Putamen (tissue), 1 donor: ENCODE measurements around the gene CTRL.

ENCODE experiments used
- DNase-seq: peaks from one replicate; pipeline ENCODE4 v3.0.0-alpha.2; 2016; ENCODE audit warnings: low spot score

The CTRL gene

DNA sequence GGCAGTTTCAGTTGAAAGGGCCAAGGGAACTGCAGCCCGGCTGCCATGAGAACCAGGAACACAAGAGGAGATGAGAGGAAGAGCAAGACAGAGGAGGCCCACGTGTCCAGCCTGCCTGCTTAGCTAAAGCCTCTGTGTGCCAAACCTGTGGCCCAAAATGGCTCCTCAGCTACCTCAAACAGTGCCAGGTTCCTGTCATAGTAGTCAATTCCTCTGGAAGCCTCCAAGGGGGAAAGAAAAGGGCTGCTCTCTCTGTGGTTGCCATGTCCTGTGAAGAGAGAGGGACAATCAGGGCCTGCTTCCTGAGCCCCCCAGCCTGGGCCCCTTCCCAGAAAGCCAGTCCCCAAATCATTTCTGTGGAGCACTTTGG is 31.6 kb upstream of the CTRL start:
- DNase-seq: no peak

DNA sequence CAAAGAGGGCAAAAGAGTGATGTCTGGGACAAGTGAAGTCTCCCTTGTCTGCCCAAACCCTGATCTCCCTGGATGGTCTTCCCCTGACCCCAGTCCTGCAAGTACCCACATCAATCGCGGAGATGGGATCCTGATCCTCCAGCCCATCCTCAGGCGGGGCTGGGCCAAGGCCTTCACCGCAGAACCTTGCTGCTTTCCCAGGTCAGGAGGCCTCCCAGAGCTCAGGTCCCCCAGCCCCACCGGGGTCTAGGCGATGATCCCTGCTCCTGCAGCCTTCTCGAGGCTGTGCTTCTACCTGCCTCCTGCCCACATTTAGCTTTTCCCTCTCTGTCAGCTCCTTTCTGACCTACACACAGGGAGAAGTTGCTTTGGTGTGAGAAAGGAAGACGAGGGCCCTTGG is 30.5 kb upstream of the CTRL start:
- no peak for DNase-seq

DNA sequence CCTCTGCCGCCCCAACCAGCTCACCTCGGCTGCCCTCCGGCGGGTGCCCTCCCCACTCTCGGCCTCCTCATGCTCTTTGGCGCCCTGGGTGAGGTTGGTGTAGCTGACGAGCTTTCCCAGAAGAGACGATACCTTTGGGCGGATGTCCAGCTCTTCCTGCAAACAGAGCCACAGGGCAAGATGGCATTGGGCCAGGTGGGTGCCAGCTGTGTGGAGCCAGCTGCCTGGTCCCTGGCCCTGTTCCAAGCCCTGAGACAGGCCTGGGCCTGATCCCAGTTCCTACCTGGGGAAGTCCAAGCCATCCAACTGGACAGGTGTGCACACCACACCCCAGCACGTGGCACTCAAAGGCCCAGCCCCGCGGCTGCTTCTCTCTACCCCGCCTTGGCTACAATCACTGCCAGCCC is 29.9 kb upstream of the CTRL start:
- DNase-seq: no peak

DNA sequence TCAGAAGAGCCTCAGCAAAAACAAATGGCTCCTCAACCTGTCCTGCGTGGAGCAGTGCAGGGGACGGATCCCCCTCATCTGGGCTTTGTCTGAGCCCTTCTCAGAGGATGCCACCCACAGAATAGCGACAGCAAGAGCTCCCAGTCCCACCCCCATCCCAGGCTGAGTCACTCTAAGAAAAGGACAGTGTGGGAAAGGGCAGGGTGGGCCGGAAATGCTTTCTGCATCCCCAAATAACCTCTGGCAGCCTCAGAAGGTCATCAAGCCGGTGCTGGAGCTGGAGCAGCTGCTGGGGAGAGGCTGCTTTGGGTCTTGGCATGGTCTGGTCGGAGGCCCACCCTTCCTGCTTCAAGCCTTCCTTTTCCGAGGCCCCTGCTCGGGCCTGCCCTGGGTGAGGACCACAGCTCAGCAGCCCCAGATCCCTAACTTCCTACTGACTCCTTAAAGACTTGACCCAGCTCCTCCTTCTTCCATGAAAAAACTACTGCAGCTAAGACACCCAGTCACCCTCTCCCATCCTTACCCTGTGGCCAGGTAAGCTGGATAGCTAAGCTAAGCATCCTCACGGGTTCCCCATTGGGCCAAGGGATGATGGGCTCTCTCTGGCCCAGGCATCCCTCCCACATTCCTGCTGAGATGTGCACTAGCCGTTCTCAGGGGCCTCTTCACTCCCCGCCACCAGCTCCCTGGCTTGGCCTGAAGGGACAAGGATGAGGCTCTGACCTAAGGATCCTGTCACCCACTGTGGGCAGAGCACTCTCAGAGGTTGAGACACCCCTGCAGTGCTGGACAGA is 28.1 kb upstream of the CTRL start:
- DNase-seq: no peak

DNA sequence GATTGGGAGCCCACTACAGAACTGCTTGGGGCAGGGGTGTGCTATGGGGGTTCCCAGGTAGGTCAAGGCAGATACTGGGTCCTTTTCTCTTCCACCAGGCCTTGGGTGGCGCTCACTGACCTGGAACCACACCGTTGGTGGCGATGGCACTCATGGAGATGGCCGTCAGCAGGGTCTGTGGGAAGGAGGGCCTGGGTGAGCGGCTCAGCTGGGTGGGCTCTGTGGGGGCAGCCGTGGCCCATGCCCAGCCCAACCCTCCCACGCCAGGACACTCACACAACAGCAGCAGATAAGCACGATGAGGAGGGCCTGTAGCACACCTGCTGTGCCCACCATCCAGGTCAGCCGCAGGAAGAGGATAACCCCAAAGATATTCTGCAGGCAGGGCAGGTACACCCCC is 26.0 kb upstream of the CTRL start:
- no peak for DNase-seq

DNA sequence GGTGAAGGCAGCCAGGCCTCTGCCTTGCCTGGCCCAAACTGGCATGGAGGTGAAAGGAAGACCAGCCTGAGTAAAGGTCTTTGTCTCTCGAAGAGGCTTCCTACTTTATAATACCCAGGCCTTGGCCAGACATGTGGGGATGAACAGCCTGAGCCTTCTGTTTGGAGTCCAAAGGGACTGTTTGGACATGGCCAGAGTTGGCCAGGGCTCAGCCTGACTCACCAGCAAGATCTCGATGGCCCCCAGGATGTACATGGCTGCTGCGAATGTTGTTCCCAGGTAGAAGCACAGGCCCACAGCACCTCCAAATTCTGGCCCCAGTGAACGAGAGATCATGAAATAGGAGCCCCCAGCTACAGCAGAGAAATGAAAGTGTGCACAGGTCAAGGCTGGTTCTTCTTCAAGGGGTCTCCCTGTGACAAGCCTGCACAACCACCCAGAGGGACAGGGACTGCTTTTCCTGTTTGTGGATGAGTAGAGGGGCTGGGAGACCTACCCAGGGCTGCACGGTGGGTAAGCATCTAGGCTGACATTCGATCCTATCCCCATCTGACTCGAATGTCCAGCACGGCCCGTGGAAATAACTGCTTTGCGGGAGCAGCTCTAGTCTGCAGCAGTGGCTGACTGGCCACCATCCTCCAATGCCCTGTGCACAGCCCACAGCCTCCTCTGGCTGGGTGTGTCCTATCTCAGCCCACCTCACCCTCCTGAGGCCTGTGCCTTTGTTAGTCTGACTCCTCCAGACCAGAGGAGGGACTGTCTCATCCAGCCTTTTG is 22.9 kb upstream of the CTRL start:
- no peak for DNase-seq

DNA sequence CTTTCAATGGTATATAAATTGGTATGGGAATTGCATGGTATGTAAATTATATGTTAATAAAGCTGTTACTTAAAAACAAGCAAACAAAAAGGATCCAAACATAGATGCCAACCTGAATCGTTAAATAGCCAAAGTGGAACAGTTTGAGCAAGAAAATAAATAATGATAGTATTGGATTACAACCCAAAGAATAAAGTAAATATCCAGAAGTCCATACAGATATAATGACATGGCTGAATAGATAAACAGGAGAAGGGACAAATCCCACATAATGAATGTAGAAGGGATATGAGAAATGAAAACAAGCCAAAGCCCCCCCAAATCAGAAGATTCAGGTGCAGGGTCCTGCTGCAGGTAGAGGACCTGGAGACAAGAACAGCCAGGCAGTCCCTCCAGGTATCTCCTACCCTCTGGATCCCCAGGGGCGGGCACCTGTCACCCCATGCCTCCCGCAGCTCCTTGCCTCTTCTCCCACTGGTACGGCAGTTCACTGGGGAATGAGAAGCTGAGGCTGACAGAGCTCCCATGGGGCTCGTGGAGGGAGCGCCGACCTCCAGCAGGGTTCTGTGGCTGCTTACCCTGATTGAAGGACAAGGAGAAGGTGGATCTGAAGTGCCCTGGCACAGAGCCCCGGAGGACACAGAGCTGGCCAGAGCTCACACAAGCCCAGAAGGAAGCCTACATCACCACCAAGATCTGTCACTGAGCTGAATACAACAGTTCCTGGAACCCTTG is 22.1 kb upstream of the CTRL start:
- no peak for DNase-seq

DNA sequence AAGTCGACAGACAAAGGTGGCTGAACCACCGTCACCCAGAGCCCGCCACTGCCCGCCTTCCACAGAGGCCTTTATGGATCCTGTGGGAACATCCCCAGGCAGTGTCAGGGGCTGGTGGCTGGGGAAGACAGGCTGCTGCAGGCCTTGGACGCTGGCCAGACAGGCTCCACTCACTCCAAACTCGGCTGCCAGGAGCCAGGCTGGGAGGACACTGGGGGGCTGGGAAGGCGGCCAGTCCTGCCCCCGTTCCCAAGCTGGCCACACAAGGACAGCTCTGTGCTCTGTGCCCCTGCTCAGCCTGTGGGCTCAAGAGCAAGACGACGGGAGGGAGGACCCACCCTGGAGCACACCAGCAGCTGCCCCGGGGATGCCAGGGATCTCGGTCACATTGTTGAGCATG is 19.8 kb upstream of the CTRL start:
- DNase-seq: peak; percentile 92

DNA sequence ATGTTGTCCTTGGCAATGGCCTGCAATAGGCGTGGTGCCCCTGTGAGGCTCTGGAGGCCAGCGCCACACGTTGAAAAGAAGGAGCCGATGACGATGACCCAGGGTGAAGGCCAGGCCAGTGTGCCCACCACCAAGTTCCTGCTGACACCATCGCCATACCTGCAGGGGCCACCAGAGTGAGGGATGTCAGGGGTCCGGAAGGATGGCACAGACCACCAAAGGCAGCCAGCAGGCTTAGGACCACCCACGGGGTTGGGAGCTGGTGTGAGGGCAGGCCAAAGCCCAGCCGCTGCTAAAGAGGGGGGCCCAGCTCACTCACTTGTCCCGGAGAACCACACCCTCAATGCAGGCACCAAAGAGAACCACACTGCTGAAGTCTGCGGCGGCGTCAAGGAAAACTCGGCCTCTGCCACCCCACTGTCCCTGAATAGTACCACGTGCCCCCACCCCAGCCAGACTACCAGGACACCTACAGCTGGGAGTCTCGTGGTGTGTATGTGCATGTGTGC is 18.7 kb upstream of the CTRL start:
- no peak for DNase-seq

DNA sequence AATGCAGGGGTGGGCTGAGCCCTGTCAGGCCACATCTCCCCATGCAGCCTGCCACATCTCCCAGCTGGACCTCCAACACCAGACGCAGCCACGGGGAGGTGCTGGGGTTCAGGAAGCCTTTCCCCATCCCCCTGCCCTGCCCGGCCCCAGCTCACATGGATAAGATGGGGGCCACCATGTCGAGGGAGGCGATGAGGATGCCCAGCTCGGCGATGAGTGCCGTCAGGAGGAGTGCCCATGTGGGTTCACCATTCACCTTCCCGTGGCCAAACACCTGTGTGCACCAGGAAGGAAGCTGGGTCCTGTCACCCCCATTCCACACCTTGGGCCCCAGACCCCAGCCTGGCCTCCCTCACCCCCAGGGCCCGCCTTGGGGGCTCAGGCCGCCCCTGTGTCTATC is 18.0 kb upstream of the CTRL start:
- DNase-seq: no peak

DNA sequence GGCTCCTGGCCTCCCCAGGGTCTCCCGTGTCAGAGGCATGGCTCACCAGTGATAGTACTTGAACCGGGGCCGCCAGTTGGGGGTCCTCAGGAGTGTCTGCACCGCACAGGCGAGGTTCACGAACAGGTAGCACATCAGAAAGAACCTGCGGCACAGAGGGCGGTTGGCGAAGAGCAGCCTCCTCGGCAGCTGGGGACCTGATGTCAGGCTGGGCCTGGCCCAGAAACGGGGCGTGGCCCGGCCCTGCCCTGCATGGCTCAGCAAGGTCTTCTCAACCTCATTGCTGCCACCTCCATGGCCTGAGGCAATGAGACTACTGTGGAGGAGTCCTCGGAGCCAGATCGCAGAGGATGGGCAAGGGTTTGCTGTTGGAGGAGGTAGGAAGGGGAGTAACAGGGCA is 16.4 kb upstream of the CTRL start:
- DNase-seq: no peak

DNA sequence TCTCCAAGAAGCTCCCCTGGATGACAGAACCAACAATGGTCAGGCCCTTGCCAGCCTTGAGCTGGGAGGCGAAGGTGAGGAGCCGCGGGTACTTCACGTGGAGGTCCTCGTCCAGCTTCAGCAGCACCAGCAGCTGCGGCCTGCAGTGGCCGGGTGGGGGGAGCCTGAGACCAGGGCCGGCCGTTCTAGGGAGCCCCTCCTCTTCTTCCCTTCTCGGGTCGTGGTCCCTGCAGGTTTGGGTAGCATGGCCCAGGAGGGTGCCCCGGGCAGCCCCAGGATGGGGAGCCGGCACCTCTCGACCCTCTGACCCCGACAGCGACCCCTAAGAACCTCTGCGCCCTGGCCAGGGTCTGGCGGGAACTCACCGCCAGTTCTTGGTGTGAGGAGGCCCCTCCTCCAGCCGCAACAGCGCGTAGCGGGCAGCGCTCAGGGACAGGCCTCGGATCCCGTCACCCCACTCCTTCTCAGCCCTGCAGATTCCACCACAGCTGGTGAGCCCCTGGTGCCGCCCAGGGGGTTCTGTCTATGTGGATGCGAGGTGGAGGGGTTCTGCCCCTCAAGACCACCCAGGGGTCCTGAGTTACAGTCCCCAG is 15.4 kb upstream of the CTRL start:
- DNase-seq: no peak

DNA sequence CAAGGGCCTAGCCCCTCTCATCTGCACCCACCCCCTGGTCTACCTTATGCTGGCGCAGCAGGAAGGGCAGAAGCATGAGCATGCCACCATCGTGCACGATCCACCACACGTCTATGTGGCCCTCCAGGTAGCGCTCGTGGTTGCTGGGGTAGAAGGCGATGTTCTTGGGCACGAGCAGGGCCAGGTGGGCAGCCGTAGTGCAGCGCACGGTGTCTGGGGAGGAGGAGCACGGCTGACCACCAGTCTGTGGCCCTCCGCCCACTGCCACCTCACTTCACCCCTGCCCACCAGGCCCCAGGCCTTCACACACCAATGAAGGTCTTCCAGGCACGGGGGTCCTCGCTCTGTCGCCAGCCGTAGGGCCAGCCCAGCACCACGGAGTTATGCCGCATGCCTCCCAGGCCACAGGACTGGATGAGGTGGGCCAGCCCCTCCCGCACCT is 14.5 kb upstream of the CTRL start:
- DNase-seq: no peak

DNA sequence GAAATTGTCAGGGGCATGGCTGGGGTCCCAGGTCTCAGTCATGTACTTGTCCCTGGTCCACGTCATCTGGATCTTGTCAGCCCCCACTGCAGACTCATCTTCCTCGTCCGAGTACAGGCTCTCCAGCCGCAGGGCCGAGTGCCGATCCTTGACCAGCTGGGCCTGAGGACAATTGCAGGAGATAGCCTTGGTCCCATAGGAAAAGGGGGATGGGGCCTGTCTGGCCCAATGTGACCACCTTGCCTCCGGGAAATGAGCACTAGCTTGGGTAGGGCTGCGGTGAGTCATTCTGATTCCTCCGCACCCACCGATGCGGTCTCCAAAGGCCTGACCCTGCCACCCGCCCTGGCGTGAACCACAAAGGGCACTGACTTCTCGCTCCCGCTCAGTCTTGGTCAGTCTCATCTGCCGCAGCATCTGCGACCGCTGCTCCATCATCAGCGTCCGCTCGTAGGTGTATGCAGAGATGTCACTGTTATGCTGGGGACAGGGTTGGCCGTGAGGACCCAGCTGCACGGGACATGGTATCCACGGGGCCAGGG is 13.8 kb upstream of the CTRL start:
- no peak for DNase-seq

DNA sequence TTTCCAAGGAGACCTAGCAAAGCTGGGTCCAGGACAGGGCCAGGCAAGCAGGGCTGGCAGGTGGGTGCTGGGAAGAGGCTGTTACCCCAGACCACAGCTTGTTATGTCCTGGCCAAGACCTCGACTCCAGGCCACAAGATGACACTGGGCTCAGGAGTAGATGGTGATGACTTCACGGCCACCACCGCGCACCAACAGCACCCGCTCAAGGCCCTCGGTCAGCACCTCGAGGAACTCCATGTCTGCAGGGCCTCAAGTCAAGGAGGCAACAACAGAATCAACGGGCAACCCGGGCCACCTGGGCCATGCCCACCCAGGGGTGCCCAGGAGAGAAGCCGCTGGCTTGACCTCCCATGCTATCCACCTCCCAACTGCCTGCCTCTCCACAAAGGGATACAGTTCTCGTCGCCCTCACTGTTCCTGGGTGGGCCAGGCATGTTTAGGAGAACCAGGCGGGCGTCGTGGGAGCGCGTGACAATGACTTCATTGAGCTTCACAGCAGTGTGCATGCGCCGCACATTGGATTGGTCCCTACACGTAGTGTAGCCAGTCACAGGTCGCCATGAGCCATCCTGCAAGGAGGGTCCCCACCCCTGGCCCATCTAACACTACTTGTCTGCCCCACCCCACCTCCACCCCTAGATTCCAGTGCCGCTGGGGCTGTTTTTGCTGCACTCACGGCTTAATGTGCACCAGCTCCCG is 13.2 kb upstream of the CTRL start:
- DNase-seq: no peak

DNA sequence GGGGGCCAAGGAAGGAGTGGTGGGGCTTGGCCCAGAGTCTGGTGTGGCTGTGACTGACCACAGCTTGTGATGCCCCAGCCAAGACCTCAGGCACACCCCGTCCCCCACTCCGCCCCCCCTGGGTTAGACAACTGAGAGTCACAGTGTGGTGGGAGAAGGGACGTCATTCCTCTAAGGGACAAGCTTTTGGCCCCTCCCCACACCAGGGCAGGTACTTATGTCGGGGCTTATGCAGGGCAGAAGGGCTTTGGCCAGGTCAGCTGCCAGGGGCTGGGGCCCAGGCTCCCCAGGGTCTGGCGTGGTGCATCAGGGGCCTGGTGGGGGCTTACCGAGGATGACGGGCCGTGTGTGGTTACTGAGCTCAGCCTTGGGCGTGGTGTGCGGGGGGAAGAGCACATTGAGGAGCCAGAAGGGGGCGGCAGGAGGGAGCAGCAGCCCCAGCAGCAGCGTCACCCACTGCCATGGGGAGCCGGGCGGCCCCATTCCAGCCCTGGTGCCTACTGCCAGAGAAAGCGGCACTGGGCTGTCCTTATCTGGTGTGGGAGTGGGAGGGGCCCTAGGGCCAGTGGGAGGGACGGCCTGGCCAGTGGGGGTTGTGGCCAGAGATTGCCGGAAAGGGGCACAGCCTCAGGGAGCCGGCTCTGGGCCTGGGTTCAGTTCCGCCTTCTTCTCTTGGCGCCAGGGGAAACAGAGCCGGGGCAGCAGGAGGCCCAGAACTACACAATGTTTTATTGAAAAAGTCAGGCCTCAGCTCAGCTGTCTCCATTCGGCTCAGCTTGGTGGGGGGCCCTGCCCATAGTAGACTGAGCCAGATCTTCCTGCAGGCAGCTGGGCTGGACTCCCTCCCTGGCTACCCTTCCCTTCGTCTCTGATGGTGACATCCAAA is 12.2 kb upstream of the CTRL start, which contains the start of gene LCAT:
Gene LCAT, minus strand, starts transcription at position 502 of the 886 bp plus-strand sequence. Its CDS starts 19 bp downstream, at position 483.
- DNase-seq: peak; percentile 85

DNA sequence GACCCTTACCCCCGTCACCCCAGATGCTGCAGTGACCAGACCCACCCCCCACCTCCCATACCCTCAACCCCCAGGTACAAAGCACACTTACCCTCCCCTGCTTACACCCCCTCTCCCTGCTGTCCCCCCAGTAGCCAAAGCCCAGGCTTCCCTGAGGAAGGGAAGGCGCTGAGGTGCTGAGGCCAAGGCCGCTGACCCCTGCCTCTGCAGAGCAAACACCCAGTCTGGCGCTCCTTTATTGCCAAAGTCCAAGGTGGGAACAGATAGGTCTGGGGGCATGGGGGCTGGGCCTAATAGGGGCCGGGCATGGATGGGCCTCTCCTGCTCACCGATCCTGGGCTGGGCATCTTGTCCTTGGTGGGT is 11.6 kb upstream of the CTRL start:
- DNase-seq: no peak

DNA sequence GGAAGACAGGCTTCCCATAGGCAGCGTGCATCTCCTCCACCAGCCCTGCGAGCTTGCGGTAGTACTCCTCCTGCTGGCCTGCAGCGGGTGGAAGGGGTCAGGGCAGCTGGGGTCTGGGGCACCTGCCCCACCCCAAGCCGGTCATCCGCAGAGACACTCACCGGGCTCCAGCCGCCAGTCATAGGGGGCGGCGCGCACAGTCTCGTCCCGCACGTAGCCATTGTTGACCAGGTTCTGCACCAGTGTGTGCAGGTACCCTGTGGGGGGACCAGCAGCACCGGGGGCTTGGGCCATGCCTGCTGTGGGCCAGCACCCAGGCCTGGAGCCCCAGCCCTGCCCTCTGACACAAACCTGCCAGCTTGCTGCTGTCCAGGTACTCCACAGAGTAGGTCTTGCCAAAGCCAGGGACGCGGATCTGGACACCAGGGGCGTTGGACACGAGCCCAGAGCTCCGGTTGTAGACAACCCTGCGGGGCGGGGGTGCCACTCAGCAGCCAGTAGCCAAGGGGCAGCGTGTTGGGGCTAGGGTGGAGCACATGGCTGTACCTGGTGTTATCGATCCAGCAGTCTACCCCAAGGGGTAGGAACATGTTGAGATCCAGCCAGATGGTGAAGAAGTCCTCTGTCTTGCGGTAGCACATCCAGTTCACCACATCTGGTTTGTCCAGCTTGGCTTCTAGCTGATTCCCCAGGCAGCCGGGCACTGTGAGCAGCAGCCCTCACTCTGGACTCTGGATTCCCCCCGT is 11.0 kb upstream of the CTRL start:
- DNase-seq: no peak

DNA sequence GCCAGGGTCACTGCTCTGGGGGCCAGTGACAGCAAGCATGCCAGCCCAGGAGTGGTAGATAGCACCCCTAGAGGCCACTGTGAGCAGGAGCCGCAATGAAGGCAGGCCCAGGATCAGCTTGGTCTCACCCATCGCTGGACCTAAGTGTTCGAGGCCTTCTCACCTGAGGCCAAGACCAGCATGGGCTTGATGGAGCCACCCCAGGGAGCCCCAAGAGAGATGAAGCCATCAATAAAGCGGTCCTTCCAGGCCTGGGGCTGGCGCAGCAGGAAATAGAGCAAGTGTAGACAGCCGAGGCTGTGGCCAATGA is 10.5 kb upstream of the CTRL start:
- no peak for DNase-seq
